Activated naive CD4-positive, alpha-beta T cell (primary cell): ENCODE measurements around the gene ICOSLG.
"Not testable (repeated sequence)": the region's sequence is repeated elsewhere in the genome, so short reads cannot be mapped to it uniquely, and the experiment has no call there.

ENCODE experiments used
- DNase-seq, 4 experiments: peaks; one replicate each; lab custom pipeline; 2025; lab: John Stamatoyannopoulos, UW

The ICOSLG gene

GRCh38 chr21:44240842-44241241 lies at the start of gene ICOSLG:
ICOSLG (minus strand) TSS chr21:44240943; CDS start chr21:44240817, 126 bp downstream.
- not testable (repeated sequence) for DNase-seq

- no peak for DNase-seq
These were observed 48.8 kb upstream of the ICOSLG start for GRCh38 chr21:44289381-44290010.

- no peak for DNase-seq
These were observed 47.7 kb upstream of the ICOSLG start for GRCh38 chr21:44288251-44289110.

- no peak for DNase-seq
These were observed 46.2 kb upstream of the ICOSLG start for GRCh38 chr21:44286716-44287632.

GRCh38 chr21:44286086-44286715 lies 45.5 kb upstream of the ICOSLG start:
- DNase-seq, result no peak

GRCh38 chr21:44285138-44285992 lies 44.6 kb upstream of the ICOSLG start, which contains the start of gene AIRE:
AIRE (plus strand) TSS chr21:44285876; CDS start chr21:44286007, 131 bp downstream.
- no peak for DNase-seq

GRCh38 chr21:44283948-44284347 lies 43.2 kb upstream of the ICOSLG start:
- no peak for DNase-seq

GRCh38 chr21:44283211-44283785 lies 42.6 kb upstream of the ICOSLG start:
- DNase-seq, result not testable (repeated sequence)

- DNase-seq, result no peak
These were observed 41.6 kb upstream of the ICOSLG start for GRCh38 chr21:44282370-44282769.

GRCh38 chr21:44281801-44282200 lies 41.1 kb upstream of the ICOSLG start:
- DNase-seq, result no peak

- DNase-seq, result no peak
These were observed 38.9 kb upstream of the ICOSLG start for GRCh38 chr21:44279354-44280260.

- DNase-seq, result no peak
These were observed 34.3 kb upstream of the ICOSLG start for GRCh38 chr21:44275041-44275440.

- DNase-seq, result no peak
These were observed 32.3 kb upstream of the ICOSLG start for GRCh38 chr21:44273046-44273445.

- DNase-seq, result no peak
These were observed 31.6 kb upstream of the ICOSLG start for GRCh38 chr21:44272284-44272858.

GRCh38 chr21:44271558-44272283 lies 31.0 kb upstream of the ICOSLG start:
- DNase-seq, result no peak

GRCh38 chr21:44269090-44269489 lies 28.3 kb upstream of the ICOSLG start:
- DNase-seq, result no peak

GRCh38 chr21:44267655-44268142 lies 27.0 kb upstream of the ICOSLG start:
- no peak for DNase-seq

- no peak for DNase-seq
These were observed 25.1 kb upstream of the ICOSLG start for GRCh38 chr21:44265734-44266270.
